ENCODE measurements around the gene INPP5J.
A peak's percentile ranks its signal among the peaks of the same experiment; 100 is the strongest.
"Not testable (repeated sequence)": the region's sequence is repeated elsewhere in the genome, so short reads cannot be mapped to it uniquely, and the experiment has no call there.

INPP5J gene

GRCh38 chr22:31087744-31088215, 35.0 kb upstream of the INPP5J start:
- DNase-seq: no peak

- no peak for DNase-seq
These were observed 34.4 kb upstream of the INPP5J start for GRCh38 chr22:31088233-31088986.

GRCh38 chr22:31089160-31090100, 33.3 kb upstream of the INPP5J start:
- peak; percentile 52 for DNase-seq

GRCh38 chr22:31090217-31091085, 32.3 kb upstream of the INPP5J start:
- no peak for DNase-seq

- no peak for DNase-seq
These were observed 31.4 kb upstream of the INPP5J start for GRCh38 chr22:31091106-31091975.

- no peak for DNase-seq
These were observed 30.6 kb upstream of the INPP5J start for GRCh38 chr22:31092161-31092560.

- no peak for DNase-seq
These were observed 29.5 kb upstream of the INPP5J start for GRCh38 chr22:31093086-31093850.

GRCh38 chr22:31094021-31094551, 28.7 kb upstream of the INPP5J start:
- no peak for DNase-seq

- no peak for DNase-seq
These were observed 28.0 kb upstream of the INPP5J start for GRCh38 chr22:31094741-31095140.

- DNase-seq: no peak
These were observed 27.0 kb upstream of the INPP5J start for GRCh38 chr22:31095637-31096249.

GRCh38 chr22:31096657-31097279, 26.0 kb upstream of the INPP5J start:
- DNase-seq: no peak

- DNase-seq: not testable (repeated sequence)
These were observed 25.2 kb upstream of the INPP5J start for GRCh38 chr22:31097539-31097938.

- DNase-seq: no peak
These were observed 24.7 kb upstream of the INPP5J start for GRCh38 chr22:31097941-31098631.

- no peak for DNase-seq
These were observed 24.1 kb upstream of the INPP5J start for GRCh38 chr22:31098632-31099110.

GRCh38 chr22:31099386-31099785, 23.4 kb upstream of the INPP5J start:
- no peak for DNase-seq

GRCh38 chr22:31099841-31100761, 22.7 kb upstream of the INPP5J start:
- DNase-seq: no peak

GRCh38 chr22:31100762-31101525, 21.8 kb upstream of the INPP5J start:
- no peak for DNase-seq

Measured in stimulated activated CD8-positive, alpha-beta memory T cell treated with anti-CD3 and anti-CD28 coated beads, Interleukin-4, amount 100 ng/mL, for 48 hours (primary cell).